Caco-2 (cell line): ENCODE data around the gene CTTN. TPM values are rescaled to one million over a fixed set of nuclear protein-coding genes. Genes with fewer than 3 reads are reported as not detected.
A peak's percentile ranks its signal among the peaks of the same experiment; 100 is the strongest.

Experiments used
- BruUV-seq: library from RNA; stranded (reverse); fragments of 400-500 nt; replicated peaks from 2 replicates; lab custom pipeline; 2021; lab: Mats Ljungman, UMichigan
- CTCF ChIA-PET: fragments of 300-600 bp; sonication (Branson Sonifier 250); formaldehyde crosslinking; loops from one replicate; lab custom pipeline; 2022; ENCODE audit warnings: antibody characterized with exemption; lab: Charles Lee
- POLR2A ChIA-PET: fragments of 300-600 bp; sonication (Branson Sonifier 250); formaldehyde crosslinking; loops from one replicate; lab custom pipeline; 2022; ENCODE audit warnings: antibody characterized with exemption; lab: Charles Lee
- DNase-seq, 2 experiments: peaks; one replicate each; pipeline versions ENCODE4 v3.0.0 to v3.0.0-alpha.2; 2020 to 2022
- H3K27me3 ChIP-seq: replicated peaks from 2 replicates; pipeline ENCODE4 v1.6.0; 2011; ENCODE audit warnings: low read length; ENCODE audit not compliant: control insufficient read depth, insufficient read depth
- H3K36me3 ChIP-seq: 2 replicates; pipeline ENCODE4 v1.5.1; 2011; ENCODE audit warnings: low read length; ENCODE audit not compliant: control insufficient read depth, insufficient read depth
- H3K4me1 ChIP-seq: fragments of 250-450 bp; sonication (Bioruptor Pico); 2 replicates; pipeline ENCODE4 v1.5.1; 2020; ENCODE audit warnings: mild to moderate bottlenecking
- H3K4me3 ChIP-seq: 2 replicates; pipeline ENCODE4 v1.5.1; 2011; ENCODE audit warnings: low read depth, mild to moderate bottlenecking, control low read depth, low read length
- H3K9me3 ChIP-seq: fragments of 250-450 bp; sonication (Bioruptor Pico); 2 replicates; pipeline ENCODE4 v1.5.1; 2020; ENCODE audit warnings: mild to moderate bottlenecking, moderate library complexity
- H3K27ac Mint-ChIP-seq: one replicate; pipeline ENCODE4 v1.8.0; 2022; ENCODE audit warnings: mixed read lengths; ENCODE audit not compliant: unreplicated experiment
- H3K27me3 Mint-ChIP-seq: one replicate; pipeline ENCODE4 v1.8.0; 2022; ENCODE audit warnings: mixed read lengths; ENCODE audit not compliant: insufficient read depth, unreplicated experiment
- H3K36me3 Mint-ChIP-seq: one replicate; pipeline ENCODE4 v1.8.0; 2022; ENCODE audit warnings: mild to moderate bottlenecking, mixed read lengths; ENCODE audit not compliant: insufficient read depth, unreplicated experiment
- H3K4me1 Mint-ChIP-seq: one replicate; pipeline ENCODE4 v1.8.0; 2022; ENCODE audit warnings: low read depth, mixed read lengths; ENCODE audit not compliant: unreplicated experiment
- H3K4me3 Mint-ChIP-seq: one replicate; pipeline ENCODE4 v1.8.0; 2022; ENCODE audit warnings: mild to moderate bottlenecking, moderate library complexity, mixed read lengths; ENCODE audit not compliant: unreplicated experiment
- H3K9me3 Mint-ChIP-seq: one replicate; pipeline ENCODE4 v1.8.0; 2022; ENCODE audit warnings: mixed read lengths; ENCODE audit not compliant: unreplicated experiment
- CTCF ChIP-seq, 2 experiments: fragments of 200-600 bp in 1 of 2; IDR thresholded peaks; 1 replicate in 1 of 2; 2 replicates in 1 of 2; pipeline versions ENCODE4 v1.5.1 to v1.8.0; 2011 to 2022; ENCODE audit warnings: antibody characterized with exemption in 1 of 2, control low read depth in 1 of 2, inconsistent platforms in 1 of 2, low read depth in 1 of 2, low read length in 1 of 2, mild to moderate bottlenecking in 1 of 2, moderate library complexity in 1 of 2; ENCODE audit not compliant: insufficient read depth in 1 of 2, severe bottlenecking in 1 of 2, unreplicated experiment in 1 of 2
- intact Hi-C: fragments of 100-400 bp; cut with micrococcal nuclease; formaldehyde crosslinking; loops from one replicate; pipeline ENCODE4 v1.10.0; 2022; ENCODE audit not compliant: unreplicated experiment
- total RNA-seq: library from RNA; stranded (reverse); gene quantifications from 2 replicates; pipeline ENCODE4 v1.2.3, GENCODE V29; 2022

Gene CTTN
- total RNA-seq, 1 experiment from 2014 or later: 502 TPM

- Mint-ChIP-seq H3K4me3 (no peak overlapping the region), H3K27ac (peak overlapping the region; percentile 63), H3K27me3 (no peaks in the 10 kb centered on the region), H3K9me3 (no peaks in the 10 kb centered on the region), H3K36me3 (peaks cover 86% of the 10 kb centered on the region), H3K4me1 (peaks cover 13% of the 10 kb centered on the region)
- Histone ChIP-seq H3K4me3 (no peak overlapping the region), H3K4me1 (no peaks in the 10 kb centered on the region), H3K36me3 (peaks cover 14% of the 10 kb centered on the region), H3K9me3 (no peaks in the 10 kb centered on the region), H3K27me3 (no peaks in the 10 kb centered on the region)
- peak in 1 of 2 experiments; percentile 35 for DNase-seq
- POLR2A ChIA-PET: no interaction called here
- CTCF ChIA-PET: interaction anchor here (0.6 kb wide), 1 partner anchor 60 kb away, joined by 7 read pairs; no protein-coding TSS in a partner anchor
- TF ChIP-seq CTCF (IDR thresholded peaks at IDR 0.05; ENCODE audit: insufficient read depth in 1 of 2, low read depth in 1 of 2, low read length in 1 of 2, severe bottlenecking in 1 of 2, unreplicated experiment in 1 of 2): no peak
- intact Hi-C loops: no loop called here
- BruUV-seq: no TSS peak
Observed at GRCh38 chr11:70381350-70381749, 17.0 kb upstream of the CTTN start.

DNA sequence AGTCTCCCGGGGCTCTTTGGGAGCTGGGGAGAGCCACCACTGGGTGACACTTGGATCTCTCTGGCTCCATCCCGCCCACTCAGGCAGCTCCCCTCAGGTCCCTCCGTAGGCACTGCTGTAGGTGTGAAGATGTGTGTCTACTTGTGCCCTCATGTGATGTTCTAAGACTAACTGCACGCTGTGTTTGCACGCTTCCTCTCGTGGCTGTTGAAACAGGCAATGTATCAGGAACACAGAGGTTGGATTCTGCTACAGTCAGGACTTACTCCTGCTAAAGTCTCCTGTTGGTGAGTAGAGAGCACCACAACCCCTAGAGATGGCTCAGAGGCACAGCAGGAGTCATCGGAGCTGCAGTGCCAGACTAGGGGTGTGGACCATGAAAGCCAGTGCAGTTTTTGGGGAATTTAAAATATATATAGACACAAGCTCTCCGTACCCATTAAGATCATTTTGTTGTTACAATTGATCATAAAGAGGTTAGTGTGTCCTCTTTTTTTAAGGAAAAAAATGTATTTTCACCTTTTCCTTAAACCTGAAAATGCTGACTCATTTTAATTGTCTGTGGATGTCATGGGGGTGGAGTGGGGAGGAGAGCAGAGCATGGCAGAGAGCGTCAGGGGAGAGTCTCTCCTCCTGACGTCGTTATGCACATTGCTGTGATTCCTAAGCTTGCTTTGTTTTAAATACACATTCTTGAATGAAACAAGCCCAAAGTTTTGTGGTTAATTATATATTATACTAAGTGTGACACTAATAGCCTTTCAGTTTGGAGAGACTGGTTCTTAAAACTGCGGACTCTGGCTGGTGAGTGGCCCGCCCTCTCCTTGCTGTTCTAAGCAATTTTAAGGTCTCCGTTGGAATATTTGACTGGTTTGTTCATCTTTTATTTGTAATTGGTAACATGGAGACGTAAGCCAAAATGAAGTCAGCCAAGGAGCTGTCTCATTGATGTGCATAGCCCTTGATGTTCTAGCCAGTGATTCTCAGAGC is 16.2 kb upstream of the CTTN start:
- H3K4me3 Mint-ChIP-seq: no peak overlapping the region
- no TSS peak for BruUV-seq
- ChIA-PET POLR2A (no interaction called here), CTCF (no interaction called here)
- DNase-seq: peak in 1 of 2 experiments; percentile 42
- H3K9me3 Mint-ChIP-seq: no peaks in the 10 kb centered on the region
- peak overlapping the region; percentile 63 for H3K27ac Mint-ChIP-seq
- H3K36me3 Mint-ChIP-seq: peaks cover 86% of the 10 kb centered on the region
- H3K27me3 Mint-ChIP-seq: no peaks in the 10 kb centered on the region
- H3K36me3 ChIP-seq: peaks cover 14% of the 10 kb centered on the region
- intact Hi-C loops: no loop called here
- no peak overlapping the region for H3K4me3 ChIP-seq
- peaks cover 13% of the 10 kb centered on the region for H3K4me1 Mint-ChIP-seq
- no peaks in the 10 kb centered on the region for H3K4me1 ChIP-seq
- H3K27me3 ChIP-seq: no peaks in the 10 kb centered on the region
- no peaks in the 10 kb centered on the region for H3K9me3 ChIP-seq
- no peak for TF ChIP-seq CTCF (IDR thresholded peaks at IDR 0.05; ENCODE audit: insufficient read depth in 1 of 2, low read depth in 1 of 2, low read length in 1 of 2, severe bottlenecking in 1 of 2, unreplicated experiment in 1 of 2)

DNA sequence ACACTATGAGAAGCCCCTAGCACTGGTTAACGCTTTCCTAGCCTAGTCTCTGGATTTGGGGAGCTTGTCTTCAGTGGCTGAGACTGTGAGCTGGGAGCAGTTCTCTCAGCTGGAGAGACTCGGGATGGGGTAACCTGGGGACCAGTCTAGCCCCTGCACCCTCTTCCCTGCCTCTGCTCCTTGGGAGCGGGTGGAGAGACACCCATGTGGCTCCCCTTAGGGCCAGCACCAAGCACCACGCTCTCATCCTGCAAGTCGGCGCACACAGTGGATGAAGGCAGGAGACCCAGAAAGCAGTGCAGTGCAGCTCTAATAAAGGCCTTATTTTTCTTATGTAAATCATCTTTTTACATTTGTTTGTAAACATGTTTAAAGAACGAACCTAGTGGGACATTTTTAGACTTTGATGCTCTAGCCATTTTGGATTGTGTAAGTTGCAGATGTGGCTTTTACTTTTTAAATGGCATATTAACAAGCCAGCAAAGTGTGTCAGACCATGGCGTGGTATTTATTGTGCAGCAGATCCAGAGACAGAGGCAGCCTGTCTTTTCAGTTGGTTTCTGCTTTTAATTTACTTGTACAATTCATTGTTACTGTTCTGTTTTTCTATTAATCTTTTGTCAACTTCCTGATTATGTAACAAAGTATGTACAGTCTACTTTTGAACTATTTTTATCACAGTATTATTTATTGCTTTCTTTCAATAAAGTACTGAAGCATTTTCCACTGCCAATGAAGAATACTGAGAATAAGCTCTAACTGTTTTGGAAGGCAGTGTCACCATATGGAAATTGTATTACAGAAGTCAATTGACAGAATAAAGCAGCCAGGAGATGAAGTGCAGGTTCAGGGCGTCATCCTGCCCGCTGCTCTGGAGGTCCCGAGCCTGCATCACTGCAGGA is 14.4 kb upstream of the CTTN start:
- no peaks in the 10 kb centered on the region for H3K9me3 Mint-ChIP-seq
- ChIA-PET CTCF (no interaction called here), POLR2A (no interaction called here)
- peaks cover 13% of the 10 kb centered on the region for H3K4me1 Mint-ChIP-seq
- H3K27ac Mint-ChIP-seq: no peak overlapping the region
- H3K27me3 Mint-ChIP-seq: no peaks in the 10 kb centered on the region
- peaks cover 86% of the 10 kb centered on the region for H3K36me3 Mint-ChIP-seq
- peaks cover 9% of the 10 kb centered on the region for H3K36me3 ChIP-seq
- BruUV-seq: no TSS peak
- H3K27me3 ChIP-seq: no peaks in the 10 kb centered on the region
- DNase-seq: no peak
- intact Hi-C loops: no loop called here
- no peak overlapping the region for H3K4me3 ChIP-seq
- no peak overlapping the region for H3K4me3 Mint-ChIP-seq
- H3K4me1 ChIP-seq: no peaks in the 10 kb centered on the region
- no peak for TF ChIP-seq CTCF (IDR thresholded peaks at IDR 0.05; ENCODE audit: insufficient read depth in 1 of 2, low read depth in 1 of 2, low read length in 1 of 2, severe bottlenecking in 1 of 2, unreplicated experiment in 1 of 2)
- no peaks in the 10 kb centered on the region for H3K9me3 ChIP-seq
